HG03460 (cell line): ENCODE results near the gene TMEM164.

Source experiments
- ATAC-seq: cut with Tn5 transposase; IDR thresholded peaks from one replicate; pipeline ENCODE4 v1.9.1; 2021; ENCODE audit not compliant: unreplicated experiment

Gene TMEM164

DNA sequence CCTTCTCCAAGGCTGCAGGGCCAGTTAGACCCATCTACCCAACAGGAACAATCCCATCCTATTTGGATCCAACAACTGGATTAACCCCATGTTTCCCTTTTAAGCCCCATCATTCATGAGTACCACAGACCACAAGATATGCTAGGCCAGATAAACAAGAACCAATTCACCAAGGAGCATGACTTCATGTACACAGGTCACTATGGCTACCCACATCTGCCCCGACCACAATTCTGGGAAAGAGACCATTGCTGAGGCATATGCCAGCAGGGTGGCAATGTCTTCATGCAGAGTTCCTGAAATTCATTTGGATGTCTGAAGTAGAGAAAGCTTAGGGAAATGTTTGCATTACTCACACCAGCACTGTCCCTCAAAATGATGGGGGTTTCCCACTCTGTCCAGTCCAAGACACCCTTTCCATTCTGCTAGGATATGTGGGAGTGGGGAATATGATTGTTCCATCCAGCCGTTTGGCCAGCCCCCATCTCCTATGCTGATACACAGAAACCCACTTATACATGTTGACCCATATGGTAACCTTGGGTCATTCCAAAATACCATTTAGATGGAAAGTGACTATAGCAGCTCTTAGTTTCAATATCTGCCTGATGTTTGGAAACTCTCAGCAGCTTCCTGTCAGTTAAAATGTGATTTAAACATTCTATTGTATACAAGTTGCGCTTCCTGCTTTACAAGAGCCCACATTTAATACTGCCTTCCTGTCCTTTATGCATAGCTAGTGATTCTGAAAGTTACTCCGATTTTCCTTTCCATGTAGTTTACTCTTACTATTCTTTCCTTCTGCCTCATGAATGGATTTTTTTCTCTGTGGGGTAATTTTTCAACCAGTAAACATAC, 186.0 kb downstream of the TMEM164 start:
- no peak for ATAC-seq

DNA sequence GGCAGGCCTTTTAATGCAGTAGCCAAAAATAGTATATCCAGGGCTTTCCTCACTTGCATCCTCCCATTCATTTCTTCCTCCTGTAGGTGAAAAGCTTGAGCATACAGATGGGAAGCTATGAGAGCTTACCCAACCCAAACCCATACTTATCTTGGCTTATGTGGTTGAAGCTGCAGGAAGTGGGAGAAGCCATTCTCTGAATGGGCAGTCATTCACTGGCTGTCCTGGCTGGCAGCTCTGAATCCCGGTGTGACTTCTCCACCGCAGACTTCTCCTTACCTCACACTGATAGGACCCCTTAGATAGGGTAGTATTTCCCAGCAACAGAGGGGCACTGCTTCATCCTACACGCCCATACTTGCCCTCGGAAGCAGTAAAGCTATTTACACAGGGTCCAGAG, 189.6 kb downstream of the TMEM164 start:
- no peak for ATAC-seq

DNA sequence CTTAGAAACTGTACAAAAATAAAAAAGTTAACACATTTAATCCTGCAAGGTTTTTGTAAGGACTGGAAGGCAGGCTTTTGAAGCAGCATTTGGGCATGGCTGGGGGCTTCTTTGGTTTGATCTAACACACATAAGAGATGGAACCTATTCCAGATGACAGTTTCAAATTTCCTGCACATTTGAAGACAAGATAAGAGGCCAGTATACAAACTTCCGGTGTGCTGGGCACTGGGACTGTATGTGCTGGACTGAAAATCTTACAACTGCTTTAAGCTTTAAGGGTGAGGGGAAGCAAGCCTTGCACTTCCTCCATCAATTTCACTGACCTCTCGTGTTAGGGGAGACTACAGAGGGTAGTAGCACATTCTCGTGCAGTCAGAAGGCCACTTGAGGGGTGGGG, 192.1 kb downstream of the TMEM164 start:
- ATAC-seq, result no peak

DNA sequence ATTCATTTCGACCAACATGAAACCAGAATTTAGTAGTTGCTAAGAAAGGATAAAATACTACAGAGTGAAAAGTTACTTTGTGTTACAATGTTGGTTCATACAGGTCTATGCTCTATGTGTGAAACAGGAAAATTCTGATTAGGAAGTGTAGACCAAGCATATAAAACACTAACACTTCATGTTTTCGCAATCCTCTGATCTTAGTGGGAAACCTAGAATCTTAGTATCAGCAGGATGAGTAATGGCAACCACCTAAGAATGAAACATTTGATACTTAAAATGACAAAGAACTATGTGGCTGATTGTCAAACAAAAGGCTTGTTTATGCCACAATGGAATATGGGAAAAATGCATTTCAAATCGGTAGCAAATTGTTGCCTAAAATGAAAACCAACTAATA, 198.9 kb downstream of the TMEM164 start:
- no peak for ATAC-seq

DNA sequence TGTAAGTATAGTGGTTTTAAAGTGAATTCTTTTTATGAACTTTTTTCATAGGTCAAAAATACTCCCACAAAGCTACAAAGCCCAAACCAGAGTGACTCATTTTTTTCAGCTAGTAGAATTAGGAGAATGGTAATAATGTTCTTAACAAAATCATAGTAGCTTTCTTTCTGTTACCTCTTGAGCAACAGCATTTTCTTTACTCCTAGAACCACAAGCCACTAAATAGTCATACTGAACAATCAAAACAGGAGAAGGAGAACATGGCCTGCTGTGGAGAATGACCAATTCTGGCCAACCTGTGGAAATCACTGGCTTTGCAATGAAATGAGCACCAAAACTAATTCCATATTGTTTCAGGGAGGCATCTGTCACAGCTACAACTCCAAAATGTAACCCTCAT, 202.1 kb downstream of the TMEM164 start:
- no peak for ATAC-seq

DNA sequence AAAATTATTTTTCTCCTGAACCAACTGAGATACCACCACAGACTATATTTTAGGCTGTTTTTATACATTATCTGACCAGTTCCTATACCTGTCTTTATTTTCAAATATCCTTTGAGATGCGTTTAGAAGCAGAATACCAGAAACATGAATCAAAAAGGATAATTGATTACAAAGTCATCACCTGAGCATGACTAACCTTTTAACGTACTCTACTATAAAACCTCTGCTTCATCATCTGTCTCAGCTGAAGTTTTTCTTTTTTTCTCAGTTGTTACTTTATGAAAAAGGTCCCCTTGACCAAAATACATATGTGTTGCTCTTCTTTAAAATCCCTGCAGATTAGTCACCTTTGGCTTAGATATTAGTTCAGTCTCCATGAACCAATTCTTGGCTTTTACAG, 205.2 kb downstream of the TMEM164 start:
- ATAC-seq, result no peak

DNA sequence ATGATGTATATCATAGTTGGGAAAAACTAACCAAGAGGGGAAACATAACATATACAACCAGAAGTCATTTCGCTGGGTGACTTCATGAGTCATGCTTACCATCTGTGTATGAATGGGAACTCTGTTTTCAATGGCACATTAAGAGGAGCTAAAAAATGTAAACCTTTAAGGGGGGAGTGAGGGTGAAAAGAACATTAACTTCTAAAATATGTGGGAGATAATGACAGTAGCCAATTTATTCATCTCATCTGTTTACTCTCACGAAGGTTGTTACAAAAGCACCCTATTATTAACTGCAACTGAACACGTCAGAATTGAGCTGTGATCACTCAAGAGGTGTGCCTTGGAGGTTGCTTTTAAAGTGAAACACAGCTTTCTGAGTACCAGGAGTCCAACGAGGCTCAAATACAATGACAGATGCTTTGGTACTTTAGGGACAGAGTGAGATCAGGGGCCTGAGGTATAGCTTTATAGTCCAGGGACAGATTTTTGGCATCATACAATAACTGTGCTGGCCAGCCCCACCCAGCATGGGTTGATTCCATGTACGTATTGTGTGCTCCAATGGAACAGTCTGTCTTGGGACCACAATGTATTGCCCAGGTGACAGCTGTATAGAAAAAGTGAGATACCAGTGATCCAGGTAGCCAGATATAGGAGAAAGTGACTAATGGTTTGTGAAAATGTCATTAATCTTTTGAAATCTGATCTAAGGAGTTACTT, 207.7 kb downstream of the TMEM164 start:
- no peak for ATAC-seq

DNA sequence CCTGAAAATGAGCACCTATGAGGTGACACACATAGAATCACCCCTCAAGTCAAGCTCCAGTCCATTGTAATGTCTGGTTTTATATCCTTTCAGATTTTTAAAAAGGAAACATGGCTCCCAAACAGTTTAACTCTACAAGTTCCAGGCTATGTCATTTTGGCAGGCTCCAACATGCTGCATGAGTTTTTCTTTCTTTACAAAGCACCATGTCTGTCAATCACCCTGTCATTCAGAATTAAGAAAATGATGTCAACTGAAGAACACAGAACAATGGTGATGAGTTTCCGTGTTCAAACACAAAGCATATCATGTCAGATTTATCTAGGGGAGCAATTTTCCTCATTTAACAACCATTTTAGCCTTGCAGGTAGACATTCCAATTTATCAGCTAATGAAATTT, 208.4 kb downstream of the TMEM164 start:
- no peak for ATAC-seq

DNA sequence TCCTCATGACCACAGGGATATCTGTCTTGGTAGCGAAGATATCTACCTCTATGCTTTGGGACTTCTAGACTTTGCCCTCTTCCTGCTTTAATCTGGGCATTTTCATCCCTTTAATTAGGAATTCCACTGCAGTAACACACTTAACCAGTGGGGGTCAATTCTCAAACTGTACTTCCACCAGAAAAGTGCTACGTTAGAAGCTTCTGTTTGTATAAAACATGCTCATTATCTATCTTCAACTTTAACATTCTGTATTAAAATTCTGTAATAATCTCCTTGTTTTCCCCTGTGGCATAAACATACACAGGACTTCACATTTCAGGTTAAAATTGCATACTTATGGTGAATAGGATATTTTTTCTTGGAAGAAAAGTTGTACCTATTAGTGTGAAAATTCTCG, 209.4 kb downstream of the TMEM164 start:
- ATAC-seq, result no peak

DNA sequence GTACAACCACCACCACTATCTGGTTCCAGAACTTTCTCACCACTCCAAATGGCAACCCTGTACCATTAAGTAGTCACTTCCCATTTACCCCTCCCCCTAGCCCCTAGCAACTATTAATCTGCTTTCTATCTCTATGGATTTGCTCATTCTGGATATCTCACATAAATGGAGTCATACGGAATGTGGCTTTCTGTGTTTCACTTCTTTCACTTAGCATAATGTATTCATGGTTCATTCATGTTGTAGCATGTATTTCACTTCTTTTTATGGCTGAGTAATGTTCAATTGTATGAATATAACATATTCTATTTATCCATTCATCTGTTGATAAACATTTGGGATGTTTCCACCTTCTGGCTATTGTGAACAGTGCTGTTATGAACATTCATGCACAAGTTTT, 210.3 kb downstream of the TMEM164 start:
- no peak for ATAC-seq

DNA sequence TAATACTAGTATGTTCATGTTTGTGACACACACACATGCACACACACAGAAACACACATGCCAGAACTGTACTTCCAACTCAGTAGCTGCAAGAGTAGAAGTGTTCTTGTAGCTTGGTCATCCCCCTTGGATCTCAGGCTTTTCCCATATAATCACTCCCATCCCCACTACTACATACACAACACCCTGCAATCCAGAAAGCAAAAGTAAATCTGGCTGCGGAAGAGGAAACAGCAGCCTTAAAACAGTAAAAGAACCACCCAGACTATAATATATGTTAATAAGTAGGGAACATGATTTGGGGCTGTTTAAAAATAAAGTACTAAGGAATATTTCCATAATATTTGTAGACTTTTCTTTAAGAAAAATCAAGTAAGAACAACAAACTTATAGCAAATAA, 211.8 kb downstream of the TMEM164 start:
- no peak for ATAC-seq

DNA sequence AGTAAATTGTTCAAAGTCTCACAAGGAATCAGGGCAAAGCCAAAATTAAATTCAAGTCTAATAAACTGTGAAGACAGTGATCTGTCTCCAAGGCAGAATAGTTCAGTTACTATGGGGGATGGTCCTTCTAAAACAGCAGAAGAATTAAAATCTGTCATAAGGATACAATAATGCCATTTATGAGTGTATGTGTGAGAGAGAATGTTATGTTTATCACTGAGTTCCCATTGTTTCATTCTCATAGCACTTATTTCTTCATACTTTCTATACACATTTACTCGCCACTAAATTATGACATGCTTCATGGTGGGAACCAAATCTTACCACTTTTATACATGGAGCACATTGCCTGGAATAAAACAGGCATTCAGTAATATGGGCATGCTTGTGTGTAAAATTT, 212.5 kb downstream of the TMEM164 start:
- no peak for ATAC-seq

DNA sequence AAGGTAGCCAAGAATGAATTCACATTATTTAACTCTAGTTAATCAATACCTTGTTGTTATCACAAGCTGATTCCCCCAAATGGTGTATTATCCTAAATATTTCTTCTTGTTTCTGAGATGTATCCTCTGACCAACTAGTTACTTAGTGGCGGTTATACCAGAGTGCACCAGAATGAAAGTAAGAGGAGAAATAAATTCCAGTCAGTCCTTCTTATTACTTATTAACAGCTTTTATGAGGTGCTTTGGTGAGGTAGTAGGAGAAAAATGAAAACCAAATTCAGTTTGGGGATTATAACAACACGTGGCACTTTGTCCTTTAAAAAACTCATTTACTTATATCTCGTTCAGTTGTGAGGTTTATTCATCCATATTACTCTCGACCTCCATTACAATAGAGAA, 213.1 kb downstream of the TMEM164 start:
- no peak for ATAC-seq

DNA sequence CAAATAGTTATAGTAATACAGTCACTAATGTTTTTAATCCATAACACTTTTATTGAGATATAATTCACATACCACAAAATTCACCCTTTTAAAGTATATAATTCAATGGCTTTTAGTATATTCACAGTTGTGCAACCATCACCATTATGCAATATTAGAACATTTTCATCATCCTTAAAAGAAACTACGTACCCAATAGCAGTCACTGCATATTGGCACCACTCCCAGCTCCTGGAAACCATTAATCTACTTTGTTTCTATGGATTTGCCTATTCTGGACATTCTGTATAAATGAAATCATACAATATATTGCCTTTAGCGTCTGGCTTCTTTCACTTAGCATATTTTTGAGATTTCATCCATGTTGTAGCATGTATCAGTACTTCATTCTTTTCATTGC, 215.7 kb downstream of the TMEM164 start:
- ATAC-seq, result no peak

DNA sequence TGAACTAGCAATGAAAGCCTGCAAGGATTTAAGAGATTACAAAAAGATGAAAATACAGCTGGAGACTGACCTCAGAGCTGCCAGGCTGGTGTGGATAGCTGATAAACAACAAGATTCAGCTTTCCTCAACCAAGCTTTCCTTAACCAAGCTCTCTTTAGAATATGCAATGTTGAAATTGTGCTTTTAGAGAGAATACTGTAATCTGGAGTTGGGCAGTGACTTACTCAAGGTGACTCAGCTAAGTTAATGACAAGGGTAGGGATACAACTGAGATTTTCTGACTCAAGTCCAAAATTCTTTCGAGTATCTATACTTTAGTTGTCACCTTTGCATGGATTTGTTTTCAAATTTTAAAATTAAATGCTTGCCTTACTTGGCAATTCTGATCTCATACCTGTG, 217.0 kb downstream of the TMEM164 start:
- ATAC-seq, result no peak

DNA sequence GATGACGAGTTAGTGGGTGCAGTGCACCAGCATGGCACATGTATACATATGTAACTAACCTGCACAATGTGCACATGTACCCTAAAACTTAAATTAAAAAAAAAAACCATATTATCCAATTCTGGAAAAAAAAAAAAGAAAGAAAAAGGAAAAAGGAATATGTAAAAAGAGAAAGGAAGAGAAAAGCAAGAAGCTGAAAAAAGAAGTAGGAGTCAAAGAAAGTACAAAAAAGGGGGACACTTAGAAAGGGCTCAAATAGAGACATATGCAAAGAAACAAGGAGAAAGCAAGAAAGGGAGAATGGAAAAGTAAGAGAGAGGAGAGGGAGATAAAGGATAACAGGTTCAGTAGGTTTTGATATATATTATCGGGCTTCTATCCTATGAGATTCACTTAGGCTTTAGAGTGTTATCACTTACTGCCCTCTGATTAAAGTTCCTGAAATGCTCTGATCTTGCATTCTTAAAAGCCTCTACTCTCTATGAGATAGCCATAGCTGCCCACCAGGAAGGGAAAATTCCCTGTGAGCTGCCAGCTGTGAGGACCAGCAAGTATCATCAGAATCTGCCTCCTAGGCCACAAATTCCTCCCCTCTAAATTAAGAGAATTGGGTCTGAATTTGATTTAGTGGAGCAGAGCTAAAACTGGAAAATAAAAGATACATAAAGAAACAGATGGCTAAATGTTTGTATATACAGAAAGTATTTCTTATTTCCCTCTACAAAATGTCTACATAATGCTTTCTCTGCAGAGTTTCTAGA, 219.8 kb downstream of the TMEM164 start:
- no peak for ATAC-seq

DNA sequence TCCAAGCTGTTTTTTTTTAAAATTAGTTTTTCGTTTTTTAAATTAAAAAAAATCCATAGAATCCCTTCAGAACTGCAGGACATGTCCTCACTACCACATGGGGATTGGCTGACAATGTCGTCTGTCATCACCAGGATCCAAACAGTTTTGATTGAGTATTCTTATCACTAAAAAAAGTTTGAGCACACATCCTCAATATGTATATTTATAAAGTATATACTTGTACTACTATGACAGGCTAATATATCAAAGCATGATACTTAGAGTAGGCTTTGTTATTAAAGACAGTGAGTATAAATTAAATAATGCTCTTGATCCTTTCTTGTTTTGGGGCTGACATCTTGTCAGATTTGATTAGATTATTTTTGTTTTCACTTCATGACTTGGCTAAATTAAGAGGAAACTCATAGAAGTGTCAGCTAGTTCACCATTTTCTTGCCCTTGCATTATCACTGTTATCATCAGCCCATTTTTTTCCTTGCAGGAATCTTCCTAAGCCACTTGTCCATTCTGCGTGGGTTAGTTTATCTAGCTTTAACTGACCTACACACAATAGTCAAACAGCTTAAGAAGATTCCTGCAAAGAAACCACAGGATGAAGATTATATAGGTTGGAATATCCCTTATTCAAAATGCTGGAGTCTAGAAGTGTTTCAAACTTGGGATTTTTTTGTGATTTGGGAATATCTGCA, 222.2 kb downstream of the TMEM164 start:
- ATAC-seq, result no peak

DNA sequence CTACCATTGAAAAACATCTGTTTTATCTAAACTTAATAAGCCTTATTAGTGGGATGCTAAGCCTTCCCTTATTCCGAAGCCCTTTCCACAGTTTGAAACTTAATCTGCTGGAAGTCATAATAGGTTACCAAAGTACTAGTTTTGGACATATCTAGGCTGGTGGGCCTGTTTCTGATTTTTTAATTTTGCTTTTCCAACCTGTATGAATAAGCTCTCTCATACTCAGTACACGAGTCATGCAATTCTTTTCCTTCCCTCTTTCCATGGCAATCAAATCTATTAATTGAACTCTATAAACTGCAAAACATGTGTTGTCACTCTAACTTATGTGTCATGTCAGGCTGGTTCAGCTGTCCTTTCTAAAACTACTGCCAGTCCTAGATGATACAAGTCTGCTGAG, 224.0 kb downstream of the TMEM164 start:
- no peak for ATAC-seq
